ENCODE data around the gene SLC25A13. TPM values are rescaled to one million over a fixed set of nuclear protein-coding genes. Genes with fewer than 3 reads are reported as not detected.

SLC25A13 gene
- total RNA-seq, 1 experiment from 2014 or later = 77.2 TPM

GRCh38 chr7:96097835-96098234 lies 224.1 kb downstream of the SLC25A13 start (continued):
- TF ChIP-seq AFF4 (CRISPR knock-in tag; IDR thresholded peaks at IDR 0.05; ENCODE audit: borderline replicate concordance) (no peak), FOXK1 (CRISPR knock-in tag; IDR thresholded peaks at IDR 0.05) (no peak), FOXP1 (CRISPR knock-in tag; IDR thresholded peaks at IDR 0.05; ENCODE audit: borderline replicate concordance) (no peak), CDX4 (CRISPR knock-in tag; IDR thresholded peaks at IDR 0.05; ENCODE audit: borderline replicate concordance) (no peak), MAX (CRISPR knock-in tag; IDR thresholded peaks at IDR 0.05) (no peak), E2F4 (CRISPR knock-in tag; IDR thresholded peaks at IDR 0.05; ENCODE audit: borderline replicate concordance, low read depth) (no peak), ATF6 (CRISPR knock-in tag; IDR thresholded peaks at IDR 0.05) (no peak), AR (CRISPR knock-in tag; IDR thresholded peaks at IDR 0.05) (no peak)

GRCh38 chr7:96093435-96093834 lies 228.5 kb downstream of the SLC25A13 start:
- Mint-ChIP-seq H3K4me3 (no peak overlapping the region), H3K27me3 (ENCODE audit: low read depth) (no peaks in the 10 kb centered on the region; the same call in 1 of the 2 replicates), H3K9me3 (no peaks in the 10 kb centered on the region), H3K4me1 (no peaks in the 10 kb centered on the region), H3K36me3 (no peaks in the 10 kb centered on the region), H3K27ac (no peak overlapping the region)
- DNase-seq (ENCODE audit: low spot score) (no peak), ATAC-seq (no peak)
- CTCF ChIA-PET = no interaction called here
- POLR2A ChIA-PET = no interaction called here
- TF ChIP-seq ETV6 (CRISPR knock-in tag; IDR thresholded peaks at IDR 0.05) (no peak), ZMAT4 (CRISPR knock-in tag; IDR thresholded peaks at IDR 0.05) (no peak), RELA (CRISPR knock-in tag; IDR thresholded peaks at IDR 0.05; ENCODE audit: borderline replicate concordance) (no peak), CDX4 (CRISPR knock-in tag; IDR thresholded peaks at IDR 0.05; ENCODE audit: borderline replicate concordance) (no peak), CREB1 (CRISPR knock-in tag; IDR thresholded peaks at IDR 0.05) (no peak), ATF2 (CRISPR knock-in tag; IDR thresholded peaks at IDR 0.05; ENCODE audit: borderline replicate concordance, low read depth) (no peak), E2F5 (CRISPR knock-in tag; IDR thresholded peaks at IDR 0.05) (no peak), HMGXB4 (CRISPR knock-in tag; IDR thresholded peaks at IDR 0.05) (no peak), MAX (CRISPR knock-in tag; IDR thresholded peaks at IDR 0.05) (no peak)
